HUES6 (cell line): ENCODE data around the gene NPSR1.
"Not testable (repeated sequence)": the region's sequence is repeated elsewhere in the genome, so short reads cannot be mapped to it uniquely, and the experiment has no call there.

Experiments used
- H3K27ac ChIP-seq: 2 replicates; pipeline ENCODE4 v1.7.0; 2013; ENCODE audit warnings: low read depth, mild to moderate bottlenecking, low read length, inconsistent platforms
- H3K27me3 ChIP-seq: 2 replicates; pipeline ENCODE4 v1.6.1; 2013; ENCODE audit warnings: low read length; ENCODE audit not compliant: control insufficient read depth, insufficient read depth
- H3K36me3 ChIP-seq: 2 replicates; pipeline ENCODE4 v1.6.1; 2013; ENCODE audit warnings: low read length; ENCODE audit not compliant: control insufficient read depth, insufficient read depth
- H3K4me1 ChIP-seq: 2 replicates; pipeline ENCODE4 v1.6.1; 2013; ENCODE audit warnings: low read length; ENCODE audit not compliant: control insufficient read depth, insufficient read depth
- H3K4me3 ChIP-seq: 2 replicates; pipeline ENCODE4 v1.5.1; 2013; ENCODE audit warnings: low read depth, low read length
- H3K9ac ChIP-seq: one replicate; pipeline ENCODE4 v1.6.1; 2013; ENCODE audit warnings: mild to moderate bottlenecking, low read length
- H3K9me3 ChIP-seq: 2 replicates; pipeline ENCODE4 v1.6.1; 2013; ENCODE audit warnings: low read depth, low read length; ENCODE audit not compliant: control insufficient read depth, insufficient read depth

The NPSR1 gene

DNA sequence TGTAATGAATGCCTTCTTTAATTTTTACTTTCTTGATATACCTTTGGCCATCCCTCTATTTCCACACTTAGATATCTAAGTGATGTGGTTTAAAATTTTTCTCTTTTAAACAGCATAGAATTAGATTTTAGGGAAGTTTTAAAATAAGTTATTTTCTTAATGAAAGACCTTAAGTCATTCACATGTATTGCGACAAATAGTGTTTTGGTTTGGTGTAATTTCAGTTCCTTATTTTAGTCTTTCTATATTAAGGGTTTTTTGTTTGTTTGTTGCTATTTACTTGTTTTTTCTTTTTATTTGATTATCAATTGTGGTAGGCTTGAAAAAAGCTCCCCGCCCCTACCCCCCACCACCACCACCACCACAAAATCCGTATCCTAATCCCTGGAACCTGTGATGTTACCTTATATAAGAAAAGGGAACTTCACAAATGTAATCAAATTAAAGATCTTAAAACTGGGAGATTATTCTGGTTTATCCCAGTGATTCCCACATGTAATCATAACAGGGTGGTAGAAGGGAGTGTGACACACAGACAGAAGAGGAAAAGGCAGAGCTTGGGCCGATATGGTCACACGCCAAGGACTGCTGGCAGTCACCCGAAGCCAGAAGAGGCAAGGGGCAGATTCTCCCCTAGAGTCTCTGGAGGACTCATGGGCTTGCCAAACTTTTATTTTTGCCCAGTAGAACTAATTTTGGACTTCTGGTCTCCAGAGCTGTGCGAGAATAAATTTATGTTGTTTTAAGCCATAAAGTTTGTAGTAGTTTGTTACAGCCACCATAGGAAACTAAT, 149.7 kb downstream of the NPSR1 start:
- H3K27ac ChIP-seq: no peak overlapping the region

DNA sequence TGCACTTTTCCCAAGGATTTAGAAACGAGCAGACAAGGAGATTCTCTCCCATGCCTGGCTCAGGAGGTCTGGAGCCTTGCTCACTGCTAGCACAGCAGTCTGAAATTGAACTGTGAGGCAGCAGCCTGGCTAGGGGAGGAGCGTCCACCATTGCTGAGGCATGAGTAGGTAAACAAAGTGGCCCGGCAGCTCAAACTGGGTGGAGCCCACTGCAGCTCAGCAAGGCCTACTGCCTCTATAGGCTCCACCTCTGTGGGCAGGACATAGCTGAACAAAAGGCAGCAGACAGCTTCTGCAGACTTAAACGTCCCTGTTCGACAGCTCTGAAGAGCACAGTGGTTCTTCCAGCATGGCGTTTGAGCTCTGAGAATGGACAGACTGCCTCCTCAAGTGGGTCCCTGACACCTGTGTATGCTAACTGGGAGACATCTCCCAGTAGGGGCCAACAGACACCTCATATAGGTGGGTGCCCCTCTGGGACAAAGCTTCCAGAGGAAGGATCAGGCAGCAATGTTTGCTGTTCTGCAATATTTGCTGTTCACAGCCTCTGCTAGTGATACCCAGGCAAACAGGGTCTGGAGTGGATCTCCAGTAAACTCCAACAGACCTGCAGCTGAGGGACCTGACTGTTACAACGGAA, 156.3 kb downstream of the NPSR1 start:
- H3K9ac ChIP-seq, H3K9me3 ChIP-seq, H3K4me1 ChIP-seq, H3K4me3 ChIP-seq, H3K27ac ChIP-seq, H3K27me3 ChIP-seq, H3K36me3 ChIP-seq: not testable (repeated sequence)

More for the DNA sequence above, 149.7 kb downstream of the NPSR1 start:
- Histone ChIP-seq H3K9me3 (no peaks in the 10 kb centered on the region), H3K9ac (no peak overlapping the region), H3K36me3 (no peaks in the 10 kb centered on the region), H3K27me3 (no peaks in the 10 kb centered on the region), H3K4me1 (no peaks in the 10 kb centered on the region), H3K4me3 (no peak overlapping the region)

DNA sequence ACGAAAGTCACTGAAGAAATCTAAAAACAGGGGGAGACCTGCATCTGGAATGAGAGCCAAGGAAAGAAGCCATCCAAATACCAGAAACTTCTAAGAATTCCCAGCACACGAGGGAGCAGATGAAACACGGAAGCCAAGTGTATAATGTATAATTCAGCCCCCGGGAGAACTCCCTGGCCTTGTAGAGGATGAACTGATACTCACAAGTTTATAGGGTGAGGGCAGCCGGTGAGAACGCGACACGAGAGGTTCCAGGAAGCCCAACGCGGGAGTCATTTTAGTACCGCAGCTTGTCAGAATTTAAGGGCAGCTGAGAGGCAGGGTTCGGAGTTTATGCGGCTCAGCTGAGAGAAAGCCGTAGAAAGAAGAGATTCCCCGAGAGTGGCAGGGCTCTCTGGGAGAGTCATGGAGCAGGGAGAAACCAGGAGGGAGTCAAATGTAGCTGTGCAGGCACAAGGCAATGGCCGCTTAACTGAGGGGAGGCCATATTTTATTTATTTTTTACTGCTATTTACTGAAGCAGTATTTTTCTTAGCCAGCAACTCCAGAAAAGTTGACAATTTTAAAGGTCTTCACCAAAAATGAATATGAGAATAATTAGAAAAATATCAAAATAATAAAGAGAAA, 164.0 kb downstream of the NPSR1 start:
- H3K4me1 ChIP-seq: no peaks in the 10 kb centered on the region
- H3K27ac ChIP-seq: no peak overlapping the region
- H3K9ac ChIP-seq: no peak overlapping the region
- H3K36me3 ChIP-seq: no peaks in the 10 kb centered on the region
- no peaks in the 10 kb centered on the region for H3K9me3 ChIP-seq
- no peak overlapping the region for H3K4me3 ChIP-seq
- H3K27me3 ChIP-seq: no peaks in the 10 kb centered on the region

DNA sequence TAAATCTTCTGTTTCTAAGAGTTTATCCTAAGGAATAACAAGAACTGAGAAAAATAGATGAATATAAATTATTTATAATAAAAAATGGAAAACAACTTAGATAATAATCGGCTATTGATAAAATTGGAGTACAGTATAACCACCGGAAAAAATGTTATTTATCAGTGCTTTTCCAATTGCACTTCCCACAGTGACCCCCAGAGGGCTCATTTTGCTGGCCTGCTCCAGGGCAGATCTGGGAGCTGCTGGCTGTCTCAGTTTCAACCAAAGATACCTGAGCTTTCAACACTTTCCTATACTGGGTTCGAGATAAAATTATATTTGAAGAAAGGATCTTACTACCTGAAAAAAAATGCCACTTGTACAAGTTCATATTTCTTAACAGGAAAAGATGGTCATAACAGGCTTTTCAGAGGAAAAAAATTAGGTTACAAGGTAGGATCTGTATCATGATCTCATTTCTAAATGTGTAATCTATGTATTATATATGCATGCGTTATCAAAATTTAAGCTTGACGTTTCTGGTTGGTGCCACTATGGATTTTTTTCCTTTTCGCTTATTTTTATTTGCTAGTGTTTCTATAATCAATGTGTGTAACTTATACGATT, 165.7 kb downstream of the NPSR1 start:
- H3K36me3 ChIP-seq: no peaks in the 10 kb centered on the region
- H3K9me3 ChIP-seq: no peaks in the 10 kb centered on the region
- H3K27me3 ChIP-seq: no peaks in the 10 kb centered on the region
- H3K9ac ChIP-seq: no peak overlapping the region
- no peaks in the 10 kb centered on the region for H3K4me1 ChIP-seq
- H3K4me3 ChIP-seq: no peak overlapping the region
- no peak overlapping the region for H3K27ac ChIP-seq

DNA sequence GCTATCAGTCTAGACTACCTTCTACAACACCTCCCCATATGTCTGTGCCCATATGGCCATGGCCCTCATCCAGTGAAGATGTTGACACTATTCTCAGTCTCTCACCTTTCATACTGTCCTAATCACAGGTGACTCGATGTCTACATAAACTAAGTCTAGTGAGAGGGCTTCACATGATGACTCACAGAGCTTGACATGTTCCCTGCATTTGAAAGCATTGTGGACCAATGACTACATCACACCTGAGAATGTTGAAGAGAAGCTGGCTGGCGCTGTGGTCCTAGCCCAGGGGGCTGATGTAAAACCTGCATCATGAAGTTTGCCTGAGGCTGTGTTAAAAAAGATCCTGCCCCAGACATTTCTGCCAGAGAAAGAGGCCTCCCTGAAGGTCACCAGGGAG, 167.2 kb downstream of the NPSR1 start:
- H3K4me1 ChIP-seq: no peaks in the 10 kb centered on the region
- no peaks in the 10 kb centered on the region for H3K27me3 ChIP-seq
- H3K9ac ChIP-seq: no peak overlapping the region
- no peaks in the 10 kb centered on the region for H3K9me3 ChIP-seq
- no peak overlapping the region for H3K27ac ChIP-seq
- H3K4me3 ChIP-seq: no peak overlapping the region
- no peaks in the 10 kb centered on the region for H3K36me3 ChIP-seq

DNA sequence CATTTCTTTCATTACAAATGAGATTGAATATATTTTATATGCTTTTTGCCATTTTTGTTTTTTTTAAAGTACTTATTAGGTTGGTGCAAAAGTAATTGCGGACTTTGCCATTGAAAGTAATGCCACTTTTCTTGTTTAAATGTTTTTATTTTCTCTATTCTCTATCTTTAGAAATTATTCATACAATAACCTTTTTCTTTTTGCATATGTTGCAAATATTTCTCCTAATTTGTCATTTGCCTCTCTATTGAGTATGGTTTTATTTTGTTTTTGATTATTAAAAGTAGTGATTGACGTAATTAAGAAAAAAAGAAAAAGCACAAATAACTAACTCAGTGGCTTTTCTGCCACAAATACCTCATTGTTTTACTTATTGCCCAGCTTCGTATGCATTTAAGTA, 172.4 kb downstream of the NPSR1 start:
- no peak overlapping the region for H3K4me3 ChIP-seq
- no peaks in the 10 kb centered on the region for H3K36me3 ChIP-seq

DNA sequence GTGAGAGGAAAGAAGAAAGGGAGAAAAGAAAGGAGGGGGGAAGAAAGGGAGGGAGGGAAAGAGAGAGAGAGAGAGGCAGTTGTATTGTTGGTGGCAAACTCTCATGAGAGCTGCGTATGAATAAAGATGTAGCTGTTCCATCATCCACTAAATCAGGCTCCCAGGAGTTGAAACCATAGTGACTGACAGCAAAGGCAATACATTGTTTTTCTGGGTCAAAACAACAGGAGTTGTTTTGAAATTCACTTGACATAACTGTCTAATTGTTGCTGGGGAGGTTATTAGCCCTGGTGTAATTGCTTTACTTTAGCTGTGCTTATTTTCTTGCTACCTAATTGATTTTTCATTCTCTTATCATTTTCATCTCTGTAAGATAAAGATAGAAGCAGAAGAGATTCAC, 173.4 kb downstream of the NPSR1 start:
- no peak overlapping the region for H3K27ac ChIP-seq
- H3K4me1 ChIP-seq: no peaks in the 10 kb centered on the region
- H3K27me3 ChIP-seq: no peaks in the 10 kb centered on the region
- H3K36me3 ChIP-seq: no peaks in the 10 kb centered on the region
- H3K9me3 ChIP-seq: no peaks in the 10 kb centered on the region
- no peak overlapping the region for H3K9ac ChIP-seq
- H3K4me3 ChIP-seq: no peak overlapping the region

More for the DNA sequence above, 172.4 kb downstream of the NPSR1 start:
- H3K9ac ChIP-seq: no peak overlapping the region
- H3K4me1 ChIP-seq: no peaks in the 10 kb centered on the region
- H3K9me3 ChIP-seq: no peaks in the 10 kb centered on the region
- no peaks in the 10 kb centered on the region for H3K27me3 ChIP-seq
- H3K27ac ChIP-seq: no peak overlapping the region

DNA sequence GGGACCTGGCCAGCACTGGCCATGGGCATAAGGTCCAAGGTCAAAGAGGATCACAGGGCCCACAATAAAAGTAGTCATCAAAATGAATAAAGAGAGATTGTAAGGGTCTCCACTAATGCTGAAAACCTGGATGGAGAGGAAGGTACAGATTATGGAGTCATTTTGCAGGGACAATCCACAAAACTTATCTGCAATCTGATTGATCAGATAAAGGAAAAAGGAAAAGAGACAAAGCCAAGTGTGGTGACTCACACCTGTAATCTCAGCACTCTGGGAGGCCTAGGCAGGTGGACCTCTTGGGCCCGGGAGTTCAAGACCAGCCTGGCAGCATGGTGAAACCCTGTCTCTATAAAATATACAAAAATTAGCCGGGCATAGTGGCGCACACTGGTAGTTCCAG, 174.0 kb downstream of the NPSR1 start:
- H3K4me3 ChIP-seq: no peak overlapping the region
- no peaks in the 10 kb centered on the region for H3K36me3 ChIP-seq
- no peaks in the 10 kb centered on the region for H3K9me3 ChIP-seq
- H3K4me1 ChIP-seq: no peaks in the 10 kb centered on the region
- no peak overlapping the region for H3K27ac ChIP-seq
- no peak overlapping the region for H3K9ac ChIP-seq
- no peaks in the 10 kb centered on the region for H3K27me3 ChIP-seq

DNA sequence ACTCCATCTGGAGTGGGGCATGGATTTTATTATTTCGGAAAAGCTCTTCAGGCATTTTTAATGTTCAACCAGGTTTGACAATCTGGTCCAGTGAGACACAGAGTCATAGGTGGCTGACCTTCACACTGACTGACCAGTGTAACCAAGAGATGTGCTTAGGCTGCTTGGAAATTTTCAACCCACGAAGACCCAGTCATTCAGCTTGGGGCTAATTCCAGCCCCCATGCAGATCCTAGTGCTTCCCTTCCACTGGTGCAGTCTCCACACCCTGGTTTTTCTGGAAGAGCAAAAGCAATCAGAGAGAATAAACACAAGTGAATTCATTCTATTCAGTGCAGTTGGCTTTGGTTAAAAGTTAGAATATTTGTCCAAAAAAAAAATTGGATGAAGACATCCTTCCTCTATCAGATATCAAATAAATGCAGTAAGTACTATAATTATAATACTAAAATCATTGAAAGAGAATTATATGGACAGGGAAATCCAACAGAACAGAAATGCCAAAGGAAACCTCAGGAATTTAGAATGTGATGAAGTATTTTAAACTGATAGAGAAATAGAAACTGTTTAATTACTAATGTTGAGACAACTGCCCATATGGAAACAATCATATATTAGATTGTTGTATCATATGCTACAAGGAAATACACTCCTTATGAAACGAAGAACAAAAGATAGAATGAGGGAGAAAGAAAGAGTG, 178.0 kb downstream of the NPSR1 start:
- H3K9ac ChIP-seq: no peak overlapping the region
- H3K4me1 ChIP-seq: peaks cover 9% of the 10 kb centered on the region; the same call in 1 of the 2 replicates
- 0 out of 2 replicates have a peak, but pooled peaks cover 5% of the 10 kb centered on the region for H3K9me3 ChIP-seq
- no peaks in the 10 kb centered on the region for H3K27me3 ChIP-seq
- no peak overlapping the region for H3K4me3 ChIP-seq
- H3K27ac ChIP-seq: no peak overlapping the region
- no peaks in the 10 kb centered on the region for H3K36me3 ChIP-seq

DNA sequence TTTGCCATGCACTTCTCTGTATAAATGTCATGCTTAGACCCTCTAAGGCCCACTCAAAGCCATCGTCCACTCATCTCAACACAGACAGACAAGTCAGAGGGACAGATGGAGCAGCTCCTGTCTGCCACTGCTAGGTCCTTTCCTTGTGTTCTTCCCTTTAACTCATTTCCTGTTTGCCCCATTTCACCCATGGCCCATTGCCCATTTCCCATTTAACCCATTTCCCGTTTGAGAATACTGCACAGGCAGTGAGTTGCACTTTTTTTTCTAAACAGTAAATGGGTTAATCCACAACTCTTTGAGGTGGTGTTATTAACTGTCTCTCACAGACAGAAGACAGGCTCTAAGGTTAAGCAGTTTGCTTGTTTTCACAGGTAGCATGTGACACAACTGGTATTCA, 179.3 kb downstream of the NPSR1 start:
- Histone ChIP-seq H3K36me3 (no peaks in the 10 kb centered on the region), H3K4me3 (no peak overlapping the region), H3K27ac (no peak overlapping the region), H3K4me1 (peaks cover 9% of the 10 kb centered on the region; the same call in 1 of the 2 replicates), H3K9ac (no peak overlapping the region), H3K9me3 (0 out of 2 replicates have a peak, but pooled peaks cover 5% of the 10 kb centered on the region), H3K27me3 (no peaks in the 10 kb centered on the region)
